Gastroesophageal sphincter (tissue), 4 donors: Measurements from ENCODE around the gene SEPTIN7. TPM values are rescaled to one million over a fixed set of nuclear protein-coding genes. Genes with fewer than 3 reads are reported as not detected.

Experiments
- ATAC-seq: fragments of 150-250 bp; one replicate; pipeline ENCODE4 v1.9.1; 2016; ENCODE audit warnings: mild to moderate bottlenecking, moderate library complexity
- H3K27ac ChIP-seq, 4 donors: fragments of 200-600 bp; sonication (generic) in 3 of 4; 1 replicate in 3 of 4; 2 replicates in 1 of 4; pipeline ENCODE4 v1.5.1; 2016 to 2019
- H3K27me3 ChIP-seq: fragments of 200-600 bp; sonication (generic); one replicate; pipeline ENCODE4 v1.5.1; 2019
- H3K36me3 ChIP-seq, 2 donors: fragments of 200-600 bp; sonication (generic); one replicate each; pipeline ENCODE4 v1.5.1; 2019; ENCODE audit warnings: control low read depth in 1 of 2
- H3K4me1 ChIP-seq, 3 donors: fragments of 200-600 bp; sonication (generic); 1 replicate in 2 of 3; 2 replicates in 1 of 3; pipeline ENCODE4 v1.5.1; 2016 to 2019; ENCODE audit warnings: control low read depth in 2 of 3
- H3K4me3 ChIP-seq, 2 donors: fragments of 200-600 bp; sonication (generic); one replicate each; pipeline ENCODE4 v1.5.1; 2019; ENCODE audit warnings: mild to moderate bottlenecking in 1 of 2, moderate library complexity in 1 of 2
- H3K9me3 ChIP-seq, 3 donors: fragments of 200-600 bp; sonication (generic); one replicate each; pipeline ENCODE4 v1.5.1; 2017 to 2019; ENCODE audit warnings: control low read depth in 2 of 3
- CTCF ChIP-seq, 4 experiments: fragments of 200-600 bp in 2 of 4; fragments of 450-650 bp in 2 of 4; sonication (generic) in 1 of 4; IDR thresholded peaks; one replicate each; pipeline ENCODE4 v1.5.1; 2017 to 2019; ENCODE audit warnings: antibody characterized with exemption in 4 of 4, mild to moderate bottlenecking in 2 of 4, moderate library complexity in 2 of 4
- EP300 ChIP-seq: sonication (generic); formaldehyde crosslinking; IDR thresholded peaks from one replicate; pipeline ENCODE4 v1.6.1; 2017; ENCODE audit warnings: antibody characterized with exemption, mild to moderate bottlenecking
- POLR2A ChIP-seq, 2 donors: fragments of 450-650 bp; IDR thresholded peaks; one replicate each; pipeline ENCODE4 v1.6.1; 2017; ENCODE audit warnings: antibody characterized with exemption in 2 of 2, mild to moderate bottlenecking in 2 of 2, moderate library complexity in 1 of 2
- POLR2AphosphoS5 ChIP-seq: sonication (generic); formaldehyde crosslinking; IDR thresholded peaks from one replicate; pipeline ENCODE4 v1.6.1; 2017; ENCODE audit warnings: antibody characterized with exemption
- WGBS, 2 donors: methylation state at CpG; one replicate each; pipeline ENCODE4 v1.1.5; 2018; ENCODE audit warnings: low coverage in 1 of 2; 5-methylcytosine and 5-hydroxymethylcytosine counted together
- total RNA-seq, 4 donors: library from RNA; depleted of rRNA; stranded (reverse); fragments of >200 nt; gene quantifications; one replicate each; pipeline ENCODE4 v1.1.0, GENCODE V29; 2016

The SEPTIN7 gene
- total RNA-seq, 4 donors from 2014 or later, result 267 to 536 (median 334) TPM

GRCh38 chr7:35768346-35768745 lies 32.5 kb upstream of the SEPTIN7 start:
- WGBS, 2 donors, result 40 to 77% methylated on average over 1 to 2 of the region's 20 CpGs
- H3K9me3 ChIP-seq, result no peaks in the 10 kb centered on the region
- no peak for ATAC-seq
- H3K27ac ChIP-seq, result no peak overlapping the region
- no peaks in the 10 kb centered on the region for H3K36me3 ChIP-seq
- no peaks in the 10 kb centered on the region for H3K4me1 ChIP-seq
- TF ChIP-seq POLR2A (IDR thresholded peaks at IDR 0.05) (no peak), POLR2AphosphoS5 (no peak), CTCF (IDR thresholded peaks at IDR 0.05) (no peak), EP300 (no peak)
- no peak overlapping the region for H3K4me3 ChIP-seq
- no peaks in the 10 kb centered on the region for H3K27me3 ChIP-seq

- no peaks in the 10 kb centered on the region for H3K27me3 ChIP-seq
- no peak overlapping the region for H3K27ac ChIP-seq
- no peak overlapping the region for H3K4me3 ChIP-seq
- ATAC-seq, result no peak
- no peaks in the 10 kb centered on the region for H3K4me1 ChIP-seq
- no peaks in the 10 kb centered on the region for H3K9me3 ChIP-seq
- H3K36me3 ChIP-seq, result no peaks in the 10 kb centered on the region
- TF ChIP-seq POLR2A (IDR thresholded peaks at IDR 0.05) (no peak), POLR2AphosphoS5 (no peak), CTCF (IDR thresholded peaks at IDR 0.05) (no peak), EP300 (no peak)
Observed at GRCh38 chr7:35771776-35772175, 29.1 kb upstream of the SEPTIN7 start.

- no peak for ATAC-seq
- no peak for TF ChIP-seq CTCF (IDR thresholded peaks at IDR 0.05)
- TF ChIP-seq EP300, result no peak
- TF ChIP-seq POLR2A (IDR thresholded peaks at IDR 0.05), result no peak
- TF ChIP-seq POLR2AphosphoS5, result no peak
- H3K27me3 ChIP-seq, result no peaks in the 10 kb centered on the region
- no peaks in the 10 kb centered on the region for H3K36me3 ChIP-seq
- H3K9me3 ChIP-seq, result no peaks in the 10 kb centered on the region
- H3K27ac ChIP-seq, result no peak overlapping the region
- no peak overlapping the region for H3K4me3 ChIP-seq
- WGBS, 2 donors, result 94 to 98% methylated on average over 3 of the region's 3 CpGs
- no peaks in the 10 kb centered on the region for H3K4me1 ChIP-seq
Observed at GRCh38 chr7:35773994-35774393, 26.9 kb upstream of the SEPTIN7 start.

GRCh38 chr7:35776686-35777085 lies 24.2 kb upstream of the SEPTIN7 start:
- Histone ChIP-seq H3K4me3 (no peak overlapping the region), H3K27ac (no peak overlapping the region), H3K9me3 (no peaks in the 10 kb centered on the region), H3K36me3 (no peaks in the 10 kb centered on the region), H3K27me3 (no peaks in the 10 kb centered on the region), H3K4me1 (no peaks in the 10 kb centered on the region)
- 78 to 100% methylated on average over 1 of the region's 1 CpG for WGBS, 2 donors
- no peak for TF ChIP-seq POLR2AphosphoS5
- TF ChIP-seq CTCF (IDR thresholded peaks at IDR 0.05), result no peak
- no peak for TF ChIP-seq POLR2A (IDR thresholded peaks at IDR 0.05)
- no peak for TF ChIP-seq EP300
- ATAC-seq, result no peak

GRCh38 chr7:35777121-35777520 lies 23.7 kb upstream of the SEPTIN7 start:
- no peak overlapping the region for H3K27ac ChIP-seq
- no peaks in the 10 kb centered on the region for H3K4me1 ChIP-seq
- H3K9me3 ChIP-seq, result no peaks in the 10 kb centered on the region
- no peaks in the 10 kb centered on the region for H3K36me3 ChIP-seq
- no peak for TF ChIP-seq CTCF (IDR thresholded peaks at IDR 0.05)
- no peak for TF ChIP-seq EP300
- no peak for TF ChIP-seq POLR2A (IDR thresholded peaks at IDR 0.05)
- no peak for TF ChIP-seq POLR2AphosphoS5
- no peaks in the 10 kb centered on the region for H3K27me3 ChIP-seq
- no peak for ATAC-seq
- no peak overlapping the region for H3K4me3 ChIP-seq
